A549 (cell line): ENCODE data around the gene KNCN. TPM values are rescaled to one million over a fixed set of nuclear protein-coding genes. Genes with fewer than 3 reads are reported as not detected.

Source experiments
- ATAC-seq, 2 experiments: fragments of 200-7000 bp in 1 of 2; fragments of >200 bp in 1 of 2; cut with Nextera tagmentation in 1 of 2; cut with Tn5 transposase in 1 of 2; 3 replicates each; pipeline versions ENCODE4 v1.8.0 to v1.9.1; 2018 to 2020; ENCODE audit warnings: mild to moderate bottlenecking in 1 of 2, moderate library complexity in 1 of 2
- CTCF ChIA-PET: fragments of 300-600 bp; sonication (Branson Sonifier 250); formaldehyde crosslinking; extraction: SDS; loops from one replicate; lab custom pipeline; 2021; ENCODE audit warnings: antibody characterized with exemption, inconsistent platforms; lab: Yijun Ruan, JAX
- POLR2A ChIA-PET: fragments of 350-600 bp; formaldehyde crosslinking; extraction: SDS; loops from one replicate; lab custom pipeline; 2021; ENCODE audit warnings: antibody characterized with exemption, inconsistent platforms; lab: Yijun Ruan, JAX
- DNase-seq, 2 experiments: peaks; one replicate each; pipeline versions ENCODE4 v3.0.0 to v3.0.0-alpha.2; 2011 to 2016; ENCODE audit warnings: low read depth in 1 of 2, low spot score in 1 of 2
- FAIRE-seq: peaks from 2 replicates; lab custom pipeline; 2011; peaks lifted over from hg19 to GRCh38; lab: Jason Lieb, UNC
- H3K27ac ChIP-seq, 2 experiments: fragments of >200 bp; sonication (Bioruptor Twin); formaldehyde crosslinking; 3 replicates each; pipeline ENCODE4 v1.5.1; 2016 to 2017
- H3K4me1 ChIP-seq: fragments of >200 bp; sonication (Bioruptor Twin); formaldehyde crosslinking; 3 replicates; pipeline ENCODE4 v1.6.1; 2016
- H3K4me2 ChIP-seq: fragments of >200 bp; sonication (Bioruptor Twin); formaldehyde crosslinking; 3 replicates; pipeline ENCODE4 v1.6.1; 2016
- H3K4me3 ChIP-seq: fragments of >200 bp; sonication (Bioruptor Twin); formaldehyde crosslinking; 3 replicates; pipeline ENCODE4 v1.5.1; 2016
- H3K9me3 ChIP-seq: fragments of >200 bp; sonication (Bioruptor Twin); formaldehyde crosslinking; 3 replicates; pipeline ENCODE4 v1.6.1; 2016
- CHD2 ChIP-seq: fragments of 150-350 bp; IDR thresholded peaks from 2 replicates; pipeline ENCODE4 v1.6.1; 2014; ENCODE audit warnings: low read length; ENCODE audit not compliant: partially characterized antibody
- EHMT2 ChIP-seq: fragments of 200-600 bp; sonication (generic); IDR thresholded peaks from 2 replicates; pipeline ENCODE4 v1.6.1; 2016; ENCODE audit warnings: antibody characterized with exemption, low read depth, mild to moderate bottlenecking, moderate library complexity
- ESRRA ChIP-seq: fragments of 150-350 bp; IDR thresholded peaks from 2 replicates; pipeline ENCODE4 v1.6.1; 2014; ENCODE audit warnings: mild to moderate bottlenecking, low read length, borderline replicate concordance
- HDAC2 ChIP-seq: fragments of 200-600 bp; sonication (generic); IDR thresholded peaks from 2 replicates; pipeline ENCODE4 v1.6.1; 2016
- NR3C1 ChIP-seq: fragments of >200 bp; sonication (Bioruptor Twin); formaldehyde crosslinking; IDR thresholded peaks from 3 replicates; pipeline ENCODE4 v1.6.1; 2017
- PHF8 ChIP-seq: fragments of 200-600 bp; sonication (generic); IDR thresholded peaks from 2 replicates; pipeline ENCODE4 v1.6.1; 2016; ENCODE audit warnings: low read depth, mild to moderate bottlenecking, antibody characterized with exemption, moderate library complexity, borderline replicate concordance
- TP53 ChIP-seq: fragments of 250-450 bp; sonication (Bioruptor Pico); IDR thresholded peaks from 2 replicates; pipeline ENCODE4 v1.5.0; 2021; ENCODE audit warnings: mild to moderate bottlenecking, moderate library complexity
- ZC3H11A ChIP-seq: fragments of 450-650 bp; IDR thresholded peaks from 2 replicates; pipeline ENCODE4 v1.6.1; 2014; ENCODE audit warnings: antibody characterized with exemption, mild to moderate bottlenecking
- WGBS: methylation state at CpG from one replicate; pipeline ENCODE4 v1.1.6; 2017; ENCODE audit errors: missing lambda C conversion rate; 5-methylcytosine and 5-hydroxymethylcytosine counted together
- polyA plus RNA-seq, 4 experiments: library from polyadenylated mRNA; depleted of rRNA in 3 of 4; stranded (reverse); fragments of >200 nt; fragmentation: RNase III in 1 of 4; extraction: RNeasy Plus Mini Kit Qiagen cat#74134 plus additional on column Dnase treatment in 1 of 4; gene quantifications; 2 replicates in 3 of 4; 3 replicates in 1 of 4; pipeline ENCODE4 v1.2.3, GENCODE V29; 2011 to 2017
- TF ChIP-seq, protein P1 (sequence below): fragments of 200-600 bp; sonication (generic); IDR thresholded peaks from 2 replicates; pipeline ENCODE4 v1.6.1; 2016; ENCODE audit warnings: antibody characterized with exemption, mild to moderate bottlenecking, moderate library complexity
- TF ChIP-seq, protein P2 (sequence below): fragments of >200 bp; sonication (Bioruptor Twin); formaldehyde crosslinking; IDR thresholded peaks from 3 replicates; pipeline ENCODE4 v1.6.1; 2016
- TF ChIP-seq, protein P3 (sequence below): fragments of >200 bp; sonication (Bioruptor Twin); formaldehyde crosslinking; IDR thresholded peaks from 3 replicates; pipeline ENCODE4 v1.5.1; 2016
- TF ChIP-seq, protein P4 (sequence below): IDR thresholded peaks from 2 replicates; pipeline ENCODE4 v1.6.1; 2012

The KNCN gene
- polyA plus RNA-seq, 2 of the 4 experiments (the other 2 are of a cell fraction): not detected

DNA sequence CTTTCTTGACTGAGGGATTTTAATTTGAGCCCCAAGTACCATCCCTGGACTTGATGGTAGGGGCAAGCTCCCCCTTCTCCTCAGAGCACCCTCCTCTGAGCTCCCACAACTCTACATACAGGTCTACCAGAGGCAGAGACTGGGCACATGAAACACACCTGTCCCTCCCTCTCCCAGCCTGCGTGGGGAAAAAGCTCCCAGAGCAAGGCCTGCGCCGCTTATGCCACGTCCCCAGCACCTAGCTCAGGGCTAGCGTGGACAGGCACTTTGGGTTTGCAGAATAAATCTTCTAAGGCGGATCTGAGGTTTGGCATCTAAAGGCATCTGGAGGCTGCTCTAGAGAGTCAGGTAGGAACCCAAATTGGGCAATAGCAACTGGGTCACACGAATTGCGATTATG, 7.5 kb upstream of the KNCN start:
- H3K27ac ChIP-seq: no peak overlapping the region
- DNase-seq: no peak
- no peak for FAIRE-seq
- no peak for ATAC-seq
- TF ChIP-seq, protein P1, sequence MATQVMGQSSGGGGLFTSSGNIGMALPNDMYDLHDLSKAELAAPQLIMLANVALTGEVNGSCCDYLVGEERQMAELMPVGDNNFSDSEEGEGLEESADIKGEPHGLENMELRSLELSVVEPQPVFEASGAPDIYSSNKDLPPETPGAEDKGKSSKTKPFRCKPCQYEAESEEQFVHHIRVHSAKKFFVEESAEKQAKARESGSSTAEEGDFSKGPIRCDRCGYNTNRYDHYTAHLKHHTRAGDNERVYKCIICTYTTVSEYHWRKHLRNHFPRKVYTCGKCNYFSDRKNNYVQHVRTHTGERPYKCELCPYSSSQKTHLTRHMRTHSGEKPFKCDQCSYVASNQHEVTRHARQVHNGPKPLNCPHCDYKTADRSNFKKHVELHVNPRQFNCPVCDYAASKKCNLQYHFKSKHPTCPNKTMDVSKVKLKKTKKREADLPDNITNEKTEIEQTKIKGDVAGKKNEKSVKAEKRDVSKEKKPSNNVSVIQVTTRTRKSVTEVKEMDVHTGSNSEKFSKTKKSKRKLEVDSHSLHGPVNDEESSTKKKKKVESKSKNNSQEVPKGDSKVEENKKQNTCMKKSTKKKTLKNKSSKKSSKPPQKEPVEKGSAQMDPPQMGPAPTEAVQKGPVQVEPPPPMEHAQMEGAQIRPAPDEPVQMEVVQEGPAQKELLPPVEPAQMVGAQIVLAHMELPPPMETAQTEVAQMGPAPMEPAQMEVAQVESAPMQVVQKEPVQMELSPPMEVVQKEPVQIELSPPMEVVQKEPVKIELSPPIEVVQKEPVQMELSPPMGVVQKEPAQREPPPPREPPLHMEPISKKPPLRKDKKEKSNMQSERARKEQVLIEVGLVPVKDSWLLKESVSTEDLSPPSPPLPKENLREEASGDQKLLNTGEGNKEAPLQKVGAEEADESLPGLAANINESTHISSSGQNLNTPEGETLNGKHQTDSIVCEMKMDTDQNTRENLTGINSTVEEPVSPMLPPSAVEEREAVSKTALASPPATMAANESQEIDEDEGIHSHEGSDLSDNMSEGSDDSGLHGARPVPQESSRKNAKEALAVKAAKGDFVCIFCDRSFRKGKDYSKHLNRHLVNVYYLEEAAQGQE: no peak
- TF ChIP-seq CHD2 (no peak), ESRRA (no peak)
- TF ChIP-seq, protein P2, sequence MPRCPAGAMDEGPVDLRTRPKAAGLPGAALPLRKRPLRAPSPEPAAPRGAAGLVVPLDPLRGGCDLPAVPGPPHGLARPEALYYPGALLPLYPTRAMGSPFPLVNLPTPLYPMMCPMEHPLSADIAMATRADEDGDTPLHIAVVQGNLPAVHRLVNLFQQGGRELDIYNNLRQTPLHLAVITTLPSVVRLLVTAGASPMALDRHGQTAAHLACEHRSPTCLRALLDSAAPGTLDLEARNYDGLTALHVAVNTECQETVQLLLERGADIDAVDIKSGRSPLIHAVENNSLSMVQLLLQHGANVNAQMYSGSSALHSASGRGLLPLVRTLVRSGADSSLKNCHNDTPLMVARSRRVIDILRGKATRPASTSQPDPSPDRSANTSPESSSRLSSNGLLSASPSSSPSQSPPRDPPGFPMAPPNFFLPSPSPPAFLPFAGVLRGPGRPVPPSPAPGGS: no peak
- TF ChIP-seq, protein P3, sequence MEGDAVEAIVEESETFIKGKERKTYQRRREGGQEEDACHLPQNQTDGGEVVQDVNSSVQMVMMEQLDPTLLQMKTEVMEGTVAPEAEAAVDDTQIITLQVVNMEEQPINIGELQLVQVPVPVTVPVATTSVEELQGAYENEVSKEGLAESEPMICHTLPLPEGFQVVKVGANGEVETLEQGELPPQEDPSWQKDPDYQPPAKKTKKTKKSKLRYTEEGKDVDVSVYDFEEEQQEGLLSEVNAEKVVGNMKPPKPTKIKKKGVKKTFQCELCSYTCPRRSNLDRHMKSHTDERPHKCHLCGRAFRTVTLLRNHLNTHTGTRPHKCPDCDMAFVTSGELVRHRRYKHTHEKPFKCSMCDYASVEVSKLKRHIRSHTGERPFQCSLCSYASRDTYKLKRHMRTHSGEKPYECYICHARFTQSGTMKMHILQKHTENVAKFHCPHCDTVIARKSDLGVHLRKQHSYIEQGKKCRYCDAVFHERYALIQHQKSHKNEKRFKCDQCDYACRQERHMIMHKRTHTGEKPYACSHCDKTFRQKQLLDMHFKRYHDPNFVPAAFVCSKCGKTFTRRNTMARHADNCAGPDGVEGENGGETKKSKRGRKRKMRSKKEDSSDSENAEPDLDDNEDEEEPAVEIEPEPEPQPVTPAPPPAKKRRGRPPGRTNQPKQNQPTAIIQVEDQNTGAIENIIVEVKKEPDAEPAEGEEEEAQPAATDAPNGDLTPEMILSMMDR: no peak
- ChIA-PET CTCF (interaction anchor here (1.0 to 1.4 kb wide), 3 partner anchors 46 to 82 kb away, joined by 3 to 5 read pairs (median 4); partner anchors contain the start of gene MKNK1), POLR2A (no interaction called here)
- H3K4me2 ChIP-seq: no peak overlapping the region
- no peaks in the 10 kb centered on the region for H3K4me1 ChIP-seq
- no CpG with 5 or more reads among the region's 8 CpGs for WGBS
- H3K4me3 ChIP-seq: no peak overlapping the region
- no peaks in the 10 kb centered on the region for H3K9me3 ChIP-seq

DNA sequence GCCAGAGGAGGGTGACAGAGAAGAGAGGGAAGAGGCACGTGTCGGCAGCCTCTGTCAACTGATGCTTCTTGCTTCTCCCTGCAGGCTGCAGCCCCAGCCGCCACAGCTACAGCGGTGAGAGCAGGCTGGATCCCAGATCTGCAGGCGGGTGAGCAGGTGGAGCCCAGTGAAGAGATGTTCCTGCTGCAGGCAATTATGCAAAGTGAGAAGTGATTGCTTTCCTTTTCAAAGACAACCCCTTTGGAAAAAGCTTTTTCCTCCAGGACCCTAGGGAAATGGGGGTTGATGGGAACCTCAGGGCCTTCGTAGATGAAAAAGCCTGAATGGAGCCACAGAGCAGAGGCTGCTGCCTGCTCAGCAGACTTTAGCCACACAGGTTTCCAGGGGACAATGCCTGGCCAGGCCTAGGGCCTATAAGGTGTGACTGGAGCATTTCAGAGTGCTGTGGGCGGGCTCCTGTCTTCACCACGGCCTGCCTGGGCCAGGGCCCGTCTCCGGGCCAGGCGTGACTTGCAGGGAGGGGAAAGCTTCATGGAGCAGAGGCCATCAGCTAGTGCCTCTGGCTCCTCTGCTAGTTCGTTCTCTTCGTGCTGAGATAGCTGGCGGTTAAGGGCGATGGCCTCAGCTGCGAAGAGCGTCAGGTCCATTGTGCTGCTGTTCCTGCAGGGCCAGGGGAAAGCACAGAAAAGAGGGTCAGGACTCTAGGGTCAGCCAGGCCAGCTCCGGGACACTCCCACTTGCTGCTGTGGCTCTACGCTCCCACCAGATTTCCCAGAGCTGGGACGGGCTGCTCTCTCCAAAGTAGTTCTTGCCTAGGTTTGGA, 6.9 kb upstream of the KNCN start:
- Histone ChIP-seq H3K27ac (no peak overlapping the region), H3K9me3 (no peaks in the 10 kb centered on the region), H3K4me1 (no peaks in the 10 kb centered on the region), H3K4me2 (no peak overlapping the region), H3K4me3 (no peak overlapping the region)
- POLR2A ChIA-PET: no interaction called here
- TF ChIP-seq EHMT2: no peak
- no peak for TF ChIP-seq PHF8
- TF ChIP-seq, protein P2: no peak
- TF ChIP-seq, protein P4, sequence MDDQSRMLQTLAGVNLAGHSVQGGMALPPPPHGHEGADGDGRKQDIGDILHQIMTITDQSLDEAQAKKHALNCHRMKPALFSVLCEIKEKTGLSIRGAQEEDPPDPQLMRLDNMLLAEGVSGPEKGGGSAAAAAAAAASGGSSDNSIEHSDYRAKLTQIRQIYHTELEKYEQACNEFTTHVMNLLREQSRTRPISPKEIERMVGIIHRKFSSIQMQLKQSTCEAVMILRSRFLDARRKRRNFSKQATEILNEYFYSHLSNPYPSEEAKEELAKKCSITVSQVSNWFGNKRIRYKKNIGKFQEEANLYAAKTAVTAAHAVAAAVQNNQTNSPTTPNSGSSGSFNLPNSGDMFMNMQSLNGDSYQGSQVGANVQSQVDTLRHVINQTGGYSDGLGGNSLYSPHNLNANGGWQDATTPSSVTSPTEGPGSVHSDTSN: no peak
- no peak for TF ChIP-seq ZC3H11A
- no peak for TF ChIP-seq NR3C1
- no peak for TF ChIP-seq TP53 (CRISPR knock-in tag)
- TF ChIP-seq HDAC2: no peak
- CTCF ChIA-PET: interaction anchor here (1.0 to 1.4 kb wide), 2 partner anchors 46 to 81 kb away, joined by 3 to 5 read pairs; partner anchors contain the start of gene MKNK1
- ATAC-seq (no peak), DNase-seq (no peak), FAIRE-seq (no peak)
- 91% methylated on average over 17 of the region's 20 CpGs for WGBS
